ENCODE data around the gene PARD3.

The PARD3 gene

GRCh38 chr10:34736976-34737771 is 77.9 kb downstream of the PARD3 start:
- no peak for DNase-seq

- no peak for DNase-seq
These were observed 80.2 kb downstream of the PARD3 start for GRCh38 chr10:34734918-34735317.

- no peak for DNase-seq
These were observed 82.2 kb downstream of the PARD3 start for GRCh38 chr10:34732926-34733325.

- DNase-seq = no peak
These were observed 83.0 kb downstream of the PARD3 start for GRCh38 chr10:34731885-34732701.

GRCh38 chr10:34731213-34731612 is 83.9 kb downstream of the PARD3 start:
- DNase-seq = no peak

- no peak for DNase-seq
These were observed 84.4 kb downstream of the PARD3 start for GRCh38 chr10:34730726-34731125.

- no peak for DNase-seq
These were observed 85.5 kb downstream of the PARD3 start for GRCh38 chr10:34729619-34730018.

GRCh38 chr10:34728361-34728760 is 86.7 kb downstream of the PARD3 start:
- DNase-seq = no peak

- DNase-seq = no peak
These were observed 87.5 kb downstream of the PARD3 start for GRCh38 chr10:34727595-34728033.

- no peak for DNase-seq
These were observed 88.2 kb downstream of the PARD3 start for GRCh38 chr10:34726862-34727261.

GRCh38 chr10:34723750-34724149 is 91.3 kb downstream of the PARD3 start:
- no peak for DNase-seq

- DNase-seq = no peak
These were observed 92.7 kb downstream of the PARD3 start for GRCh38 chr10:34722404-34722803.

GRCh38 chr10:34721208-34721840 is 93.8 kb downstream of the PARD3 start:
- DNase-seq = no peak

- no peak for DNase-seq
These were observed 95.3 kb downstream of the PARD3 start for GRCh38 chr10:34719746-34720145.

GRCh38 chr10:34719328-34719727 is 95.8 kb downstream of the PARD3 start:
- no peak for DNase-seq

- no peak for DNase-seq
These were observed 97.7 kb downstream of the PARD3 start for GRCh38 chr10:34717429-34717828.

GRCh38 chr10:34716958-34717357 is 98.1 kb downstream of the PARD3 start:
- DNase-seq = no peak

GRCh38 chr10:34716234-34716633 is 98.9 kb downstream of the PARD3 start:
- no peak for DNase-seq

GRCh38 chr10:34715511-34716187 is 99.4 kb downstream of the PARD3 start:
- no peak for DNase-seq

GRCh38 chr10:34713875-34714274 is 101.2 kb downstream of the PARD3 start:
- DNase-seq = no peak

GRCh38 chr10:34711500-34711899 is 103.6 kb downstream of the PARD3 start:
- no peak for DNase-seq

- DNase-seq = no peak
These were observed 104.7 kb downstream of the PARD3 start for GRCh38 chr10:34710391-34710751.

Data from CD4-positive, alpha-beta T cell treated with Interferon gamma for 1 hour (primary cell).